AG04450 (cell line): Measurements from ENCODE around the gene PAX6. TPM values are rescaled to one million over a fixed set of nuclear protein-coding genes. Genes with fewer than 3 reads are reported as not detected.

Experiments used
- CTCF ChIA-PET: fragments of 300-600, 350-600 bp; formaldehyde crosslinking; extraction: SDS; loops from one replicate; lab custom pipeline; 2022; ENCODE audit warnings: antibody characterized with exemption, inconsistent platforms; lab: Charles Lee
- POLR2A ChIA-PET: fragments of 350-600 bp; formaldehyde crosslinking; extraction: SDS; loops from one replicate; lab custom pipeline; 2021; ENCODE audit warnings: antibody characterized with exemption, inconsistent platforms; lab: Yijun Ruan, JAX
- DNase-seq: peaks from one replicate; pipeline ENCODE4 v3.0.0-alpha.2; 2011; ENCODE audit warnings: low read depth, low spot score
- H3K27ac ChIP-seq: one replicate; pipeline ENCODE4 v1.5.1; 2012; ENCODE audit warnings: low read depth, low read length, control low read depth
- H3K27me3 ChIP-seq: one replicate; pipeline ENCODE4 v1.6.0; 2012; ENCODE audit warnings: low read length; ENCODE audit not compliant: control insufficient read depth, insufficient read depth
- H3K4me3 ChIP-seq: 2 replicates; pipeline ENCODE4 v1.5.1; 2011; ENCODE audit warnings: mild to moderate bottlenecking, low read depth, low read length, control low read depth
- H3K9me3 ChIP-seq: 2 replicates; pipeline ENCODE4 v1.5.1; 2012; ENCODE audit warnings: low read length; ENCODE audit not compliant: control insufficient read depth, insufficient read depth
- CTCF ChIP-seq: IDR thresholded peaks from 2 replicates; pipeline ENCODE4 v1.5.1; 2011; ENCODE audit warnings: low read depth, low read length, control low read depth, inconsistent platforms
- polyA plus RNA-seq: library from polyadenylated mRNA; depleted of rRNA; stranded (reverse); fragments of >200 nt; gene quantifications from 2 replicates; pipeline ENCODE4 v1.2.3, GENCODE V29; 2011

The PAX6 gene
- polyA plus RNA-seq, 1 experiment, result not detected

GRCh38 chr11:31768749-31769640 is 42.1 kb downstream of the PAX6 start:
- Histone ChIP-seq H3K9me3 (no peaks in the 10 kb centered on the region), H3K27me3 (no peaks in the 10 kb centered on the region), H3K4me3 (no peak overlapping the region), H3K27ac (no peak overlapping the region)
- ChIA-PET POLR2A (no interaction called here), CTCF (interaction anchor here (0.6 to 1.5 kb wide), 3 partner anchors 86 to 373 kb away, joined by 3 to 5 read pairs (median 3); no protein-coding TSS in a partner anchor)
- TF ChIP-seq CTCF, result no peak
- no peak for DNase-seq

- POLR2A ChIA-PET, result no interaction called here
- no peak for TF ChIP-seq CTCF
- CTCF ChIA-PET, result no interaction called here
- Histone ChIP-seq H3K9me3 (no peaks in the 10 kb centered on the region), H3K27ac (no peak overlapping the region), H3K27me3 (no peaks in the 10 kb centered on the region), H3K4me3 (no peak overlapping the region)
- no peak for DNase-seq
Measured at GRCh38 chr11:31767685-31768084, 43.4 kb downstream of the PAX6 start.

GRCh38 chr11:31767066-31767465 is 44.1 kb downstream of the PAX6 start:
- Histone ChIP-seq H3K27me3 (no peaks in the 10 kb centered on the region), H3K9me3 (no peaks in the 10 kb centered on the region), H3K4me3 (no peak overlapping the region), H3K27ac (no peak overlapping the region)
- CTCF ChIA-PET, result no interaction called here
- POLR2A ChIA-PET, result no interaction called here
- no peak for DNase-seq
- no peak for TF ChIP-seq CTCF

- no peak for TF ChIP-seq CTCF
- Histone ChIP-seq H3K9me3 (no peaks in the 10 kb centered on the region), H3K27ac (no peak overlapping the region), H3K4me3 (no peak overlapping the region), H3K27me3 (no peaks in the 10 kb centered on the region)
- ChIA-PET CTCF (no interaction called here), POLR2A (no interaction called here)
- DNase-seq, result no peak
Measured at GRCh38 chr11:31764766-31765165, 46.4 kb downstream of the PAX6 start.

- TF ChIP-seq CTCF, result no peak
- Histone ChIP-seq H3K27me3 (no peaks in the 10 kb centered on the region), H3K27ac (no peak overlapping the region), H3K4me3 (no peak overlapping the region), H3K9me3 (no peaks in the 10 kb centered on the region)
- DNase-seq, result no peak
- ChIA-PET POLR2A (no interaction called here), CTCF (no interaction called here)
Measured at GRCh38 chr11:31764261-31764660, 46.9 kb downstream of the PAX6 start.
